Measurements from ENCODE around the gene TMEM141. TPM values are rescaled to one million over a fixed set of nuclear protein-coding genes. Genes with fewer than 3 reads are reported as not detected.
A peak's percentile ranks its signal among the peaks of the same experiment; 100 is the strongest.
"Not testable (repeated sequence)": the region's sequence is repeated elsewhere in the genome, so short reads cannot be mapped to it uniquely, and the experiment has no call there.

Gene TMEM141
- total RNA-seq, 1 donor from 2014 or later: 228 TPM

GRCh38 chr9:136842380-136842948, 51.3 kb downstream of the TMEM141 start, which contains the start of gene AJM1:
Gene AJM1 (plus strand): TSS chr9:136842478. CDS start chr9:136844415, 1,937 bp downstream.
- not testable (repeated sequence) for H3K36me3 ChIP-seq (ENCODE audit: control insufficient read depth, insufficient read depth, low read length); H3K27me3 ChIP-seq (ENCODE audit: control insufficient read depth, insufficient read depth, low read length); FAIRE-seq
- peak within 1 kb of the TSS; percentile 28 for H3K4me3 ChIP-seq (ENCODE audit: low read depth, low read length)
- peak; percentile 85 for TF ChIP-seq CTCF (IDR thresholded peaks at IDR 0.05; ENCODE audit: insufficient read depth, low read length, severe bottlenecking)
- peak; percentile 58 for DNase-seq (ENCODE audit: low read depth)

Other genes starting within 250 kb of the TMEM141 start
- 70.0 and 90.4 TPM in 2 replicates for gene NOTCH1, start 245.3 kb upstream of the TMEM141 start, total RNA-seq
- gene EGFL7, start 128.4 kb upstream of the TMEM141 start, total RNA-seq: 11.8 and 18.1 TPM in 2 replicates
- gene AGPAT2, start 103.9 kb upstream of the TMEM141 start, total RNA-seq: 41.9 and 52.0 TPM in 2 replicates
- gene DIPK1B, start 78.8 kb upstream of the TMEM141 start, total RNA-seq: 0.13 TPM in 1 of 2 replicates, not detected in the other
- not detected in 2 replicates for gene LCN10, start 48.4 kb upstream of the TMEM141 start, total RNA-seq
- not detected in 2 replicates for gene LCN6, start 42.8 kb upstream of the TMEM141 start, total RNA-seq
- gene LCN8, start 33.1 kb upstream of the TMEM141 start, total RNA-seq: not detected in 2 replicates
- not detected in 2 replicates for gene LCN15, start 26.8 kb upstream of the TMEM141 start, total RNA-seq
- gene CCDC183, start 5.0 kb downstream of the TMEM141 start, total RNA-seq: under 0.01 and 0.38 TPM in 2 replicates
- gene RABL6, start 16.6 kb downstream of the TMEM141 start, total RNA-seq: 79.5 and 88.5 TPM in 2 replicates
- gene AJM1, start 51.1 kb downstream of the TMEM141 start, total RNA-seq: 1.1 and 1.8 TPM in 2 replicates
- 57.9 and 124 TPM in 2 replicates for gene PHPT1, start 58.1 kb downstream of the TMEM141 start, total RNA-seq
- 1.1 and 1.5 TPM in 2 replicates for gene MAMDC4, start 61.0 kb downstream of the TMEM141 start, total RNA-seq
- 486 and 497 TPM in 2 replicates for gene EDF1, start 75.0 kb downstream of the TMEM141 start, total RNA-seq
- gene TRAF2, start 95.2 kb downstream of the TMEM141 start, total RNA-seq: 5.3 and 10.1 TPM in 2 replicates
- 162 TPM in 2 replicates for gene FBXW5, start 153.4 kb downstream of the TMEM141 start, total RNA-seq
- 0.51 and 0.79 TPM in 2 replicates for gene C8G, start 153.9 kb downstream of the TMEM141 start, total RNA-seq
- 0.13 TPM in 1 of 2 replicates, not detected in the other for gene LCN12, start 160.9 kb downstream of the TMEM141 start, total RNA-seq
- 0.26 TPM in 2 replicates for gene PTGDS, start 186.2 kb downstream of the TMEM141 start, total RNA-seq
- gene LCNL1, start 191.6 kb downstream of the TMEM141 start, total RNA-seq: not detected in 2 replicates
- 10.0 and 11.5 TPM in 2 replicates for gene PAXX, start 201.1 kb downstream of the TMEM141 start, total RNA-seq
- gene CLIC3, start 205.2 kb downstream of the TMEM141 start, total RNA-seq: 2.1 and 28.8 TPM in 2 replicates
- gene ABCA2, start 236.9 kb downstream of the TMEM141 start, total RNA-seq: 5.5 and 9.9 TPM in 2 replicates
- gene FUT7, start 240.7 kb downstream of the TMEM141 start, total RNA-seq: not detected in 2 replicates

All from bronchial epithelial cell (primary cell).